HG03060 (cell line): ENCODE data around the gene EPM2AIP1.
"Not testable (repeated sequence)": the region's sequence is repeated elsewhere in the genome, so short reads cannot be mapped to it uniquely, and the experiment has no call there.

Experiments used
- ATAC-seq: cut with Tn5 transposase; IDR thresholded peaks from one replicate; pipeline ENCODE4 v1.9.1; 2021; ENCODE audit warnings: low read depth, moderate number of reproducible peaks; ENCODE audit not compliant: unreplicated experiment

EPM2AIP1 gene

GRCh38 chr3:36993326-36994283, 674 bp upstream of the EPM2AIP1 start, which contains the start of gene MLH1:
TSS of gene MLH1 (plus strand) at chr3:36993518. CDS start at chr3:36993548, 30 bp downstream.
- peak; percentile 94 for ATAC-seq

- no peak for ATAC-seq
These were observed 767 bp downstream of the EPM2AIP1 start for GRCh38 chr3:36991923-36992805.

- no peak for ATAC-seq
These were observed 1.8 kb downstream of the EPM2AIP1 start for GRCh38 chr3:36991147-36991546.

GRCh38 chr3:36989568-36989967, 3.4 kb downstream of the EPM2AIP1 start:
- ATAC-seq = no peak

GRCh38 chr3:36989005-36989404, 3.9 kb downstream of the EPM2AIP1 start:
- ATAC-seq = no peak

- ATAC-seq = no peak
These were observed 4.6 kb downstream of the EPM2AIP1 start for GRCh38 chr3:36988356-36988755.

GRCh38 chr3:36981006-36981405, 11.9 kb downstream of the EPM2AIP1 start:
- no peak for ATAC-seq

GRCh38 chr3:36973139-36973538, 19.8 kb downstream of the EPM2AIP1 start:
- ATAC-seq = no peak

GRCh38 chr3:36972163-36972562, 20.8 kb downstream of the EPM2AIP1 start:
- ATAC-seq = no peak

- peak; percentile 100 for ATAC-seq
These were observed 23.1 kb downstream of the EPM2AIP1 start for GRCh38 chr3:36969540-36970432.

- no peak for ATAC-seq
These were observed 23.8 kb downstream of the EPM2AIP1 start for GRCh38 chr3:36969085-36969484.

- ATAC-seq = no peak
These were observed 27.5 kb downstream of the EPM2AIP1 start for GRCh38 chr3:36965440-36965839.

GRCh38 chr3:36964817-36965216, 28.1 kb downstream of the EPM2AIP1 start:
- ATAC-seq = no peak

GRCh38 chr3:36964331-36964730, 28.6 kb downstream of the EPM2AIP1 start:
- no peak for ATAC-seq

- ATAC-seq = not testable (repeated sequence)
These were observed 29.9 kb downstream of the EPM2AIP1 start for GRCh38 chr3:36963008-36963407.

GRCh38 chr3:36960502-36960901, 32.4 kb downstream of the EPM2AIP1 start:
- ATAC-seq = no peak

- ATAC-seq = no peak
These were observed 33.1 kb downstream of the EPM2AIP1 start for GRCh38 chr3:36959821-36960220.

GRCh38 chr3:36957862-36958686, 34.9 kb downstream of the EPM2AIP1 start:
- ATAC-seq = no peak

- ATAC-seq = no peak
These were observed 35.9 kb downstream of the EPM2AIP1 start for GRCh38 chr3:36957063-36957462.
